ENCODE data around the gene MAPKAP1.

The MAPKAP1 gene

DNA sequence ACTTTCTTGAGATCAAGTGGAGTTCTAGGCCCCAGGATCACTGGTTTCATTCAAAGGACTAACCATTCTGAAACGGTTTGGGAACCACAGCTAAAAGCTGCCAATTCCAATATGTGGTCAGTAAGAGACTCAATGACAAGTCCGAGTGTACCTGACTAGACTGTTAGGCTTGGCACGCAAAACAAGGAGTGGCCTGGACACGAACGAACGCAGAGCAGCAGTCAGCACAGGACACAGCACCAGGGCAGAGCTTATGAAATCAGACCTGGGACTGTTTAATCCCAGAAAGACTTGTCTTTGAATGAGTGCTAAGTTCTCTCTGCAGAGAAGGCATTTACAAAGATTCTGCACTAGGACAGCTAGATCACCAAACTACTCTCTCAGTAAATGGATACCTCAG is 231.6 kb downstream of the MAPKAP1 start:
- no peak for FAIRE-seq

DNA sequence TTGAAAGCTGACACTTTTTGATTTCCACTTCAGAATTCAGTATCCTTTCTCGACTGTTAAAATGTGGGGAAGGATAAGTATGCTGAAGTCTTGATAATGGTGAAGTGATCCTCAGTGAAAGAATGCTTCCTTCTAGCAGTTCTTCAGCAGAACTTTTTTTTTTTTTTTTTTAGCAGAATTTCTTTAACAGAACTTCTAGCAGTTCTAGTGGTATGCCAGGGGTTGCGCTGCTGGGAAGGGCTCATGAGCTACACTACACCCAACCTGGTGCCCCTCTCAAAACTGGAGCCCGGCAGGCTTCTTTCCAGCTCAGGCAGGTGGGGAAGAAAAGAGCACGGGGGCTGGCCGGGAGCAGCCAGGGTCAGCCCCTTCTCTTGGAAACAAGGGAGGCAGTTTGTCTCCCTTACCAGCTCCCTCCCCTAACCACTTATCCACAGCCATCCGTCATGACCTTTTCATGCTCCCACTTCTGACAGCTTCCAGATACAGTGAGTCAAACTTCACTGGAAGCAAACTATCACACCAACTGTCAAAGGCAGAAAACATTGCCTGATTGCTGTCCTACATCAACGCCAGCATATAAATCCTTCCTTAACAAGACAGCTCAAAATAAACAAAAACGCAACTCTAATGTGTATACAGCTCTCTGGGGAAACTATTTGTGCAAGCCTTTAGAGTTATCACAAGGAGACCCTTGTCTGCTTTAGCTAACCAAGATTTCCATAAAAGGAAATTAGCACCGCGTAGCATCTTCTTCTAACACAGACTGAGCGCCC is 233.9 kb downstream of the MAPKAP1 start:
- FAIRE-seq, result no peak

DNA sequence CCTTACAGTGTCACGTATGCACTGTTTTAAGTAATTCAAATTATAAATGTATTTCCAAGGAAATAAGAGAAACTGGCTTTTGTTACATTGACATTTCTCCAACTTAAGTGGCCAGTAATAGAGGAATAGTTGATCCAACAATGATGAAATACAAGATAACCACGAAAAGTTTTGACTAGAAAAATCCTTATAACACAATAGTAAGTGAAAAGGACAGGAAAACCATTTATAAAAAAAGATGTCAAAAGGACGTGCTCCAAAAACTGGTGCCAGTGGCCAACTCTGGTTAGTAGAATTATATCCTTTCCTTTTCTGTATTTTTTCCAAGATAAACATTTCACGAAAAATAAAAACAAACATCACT is 234.5 kb downstream of the MAPKAP1 start:
- FAIRE-seq, result no peak

- no peak for FAIRE-seq
These were observed 236.0 kb downstream of the MAPKAP1 start for GRCh38 chr9:125470767-125471580.

DNA sequence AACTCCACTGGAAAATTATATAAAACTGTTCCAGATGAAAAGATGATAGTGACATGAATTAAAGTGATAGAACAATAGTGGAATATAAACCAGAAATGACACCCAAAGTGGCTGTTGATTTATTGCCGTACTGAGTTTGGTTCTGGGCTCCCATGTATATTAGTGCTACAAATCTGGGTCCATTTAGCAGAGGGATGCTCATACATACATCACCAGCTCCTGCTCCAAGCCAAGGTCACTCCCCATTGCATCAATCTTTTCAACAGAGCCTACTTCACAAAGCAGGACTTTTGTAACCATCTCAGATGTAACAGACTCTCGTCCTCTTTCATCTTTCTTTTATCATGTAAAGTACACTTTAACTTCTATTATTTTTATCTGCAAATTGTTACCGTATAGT is 236.8 kb downstream of the MAPKAP1 start:
- FAIRE-seq, result no peak

- no peak for FAIRE-seq
These were observed 238.4 kb downstream of the MAPKAP1 start for GRCh38 chr9:125468646-125469045.

DNA sequence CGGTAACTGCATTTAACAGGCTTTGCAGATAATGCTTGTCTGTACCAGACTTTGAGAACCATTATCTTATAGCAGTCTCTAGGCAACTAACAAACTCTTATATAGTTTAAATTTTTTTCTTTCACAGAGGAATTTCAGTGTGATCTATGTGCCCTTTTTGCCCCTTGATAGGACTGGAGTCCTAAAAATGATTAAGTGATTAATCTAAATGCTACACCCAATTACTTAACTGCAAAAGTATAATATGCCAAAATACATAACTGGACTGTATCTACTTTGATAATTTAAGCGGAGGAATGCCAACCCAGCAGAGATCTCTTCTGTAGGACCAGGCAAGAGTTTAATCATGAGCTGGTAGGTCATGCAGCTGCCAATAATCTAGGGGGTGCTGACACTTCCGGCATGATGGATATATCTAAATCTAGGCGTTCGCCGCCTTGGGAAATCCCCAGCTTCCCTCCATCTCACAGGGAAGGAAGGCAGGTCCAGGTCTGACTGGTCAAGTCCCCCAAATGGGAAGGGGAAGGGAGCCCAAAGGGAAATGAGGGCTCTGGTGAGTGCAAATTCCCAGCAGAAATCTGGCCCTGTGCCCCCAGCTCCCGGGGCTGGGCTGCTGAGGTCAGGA is 239.8 kb downstream of the MAPKAP1 start:
- no peak for FAIRE-seq

- no peak for FAIRE-seq
These were observed 240.6 kb downstream of the MAPKAP1 start for GRCh38 chr9:125466411-125466810.

GRCh38 chr9:125464591-125465385 is 242.2 kb downstream of the MAPKAP1 start:
- FAIRE-seq, result no peak

DNA sequence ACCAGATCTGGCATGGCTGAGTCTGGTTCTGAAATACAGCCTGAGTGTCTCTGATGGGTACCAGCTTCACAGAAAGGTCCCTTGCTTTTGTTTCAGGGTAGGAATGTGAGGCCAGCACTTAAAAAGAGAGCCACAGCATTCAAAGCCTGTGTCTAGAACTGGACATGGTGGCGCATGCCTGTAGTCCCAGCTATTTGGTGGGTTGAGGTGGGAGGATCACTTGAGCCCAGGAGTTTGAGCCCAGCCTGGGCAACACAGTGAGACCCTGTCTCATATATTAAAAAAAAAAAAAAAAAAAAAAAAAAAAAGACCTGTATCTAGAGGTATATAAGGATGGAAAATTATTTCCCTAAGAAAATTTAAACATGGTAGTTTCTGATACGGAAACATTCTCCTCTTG is 243.1 kb downstream of the MAPKAP1 start:
- no peak for FAIRE-seq

GRCh38 chr9:125462861-125463291 is 244.1 kb downstream of the MAPKAP1 start:
- no peak for FAIRE-seq

DNA sequence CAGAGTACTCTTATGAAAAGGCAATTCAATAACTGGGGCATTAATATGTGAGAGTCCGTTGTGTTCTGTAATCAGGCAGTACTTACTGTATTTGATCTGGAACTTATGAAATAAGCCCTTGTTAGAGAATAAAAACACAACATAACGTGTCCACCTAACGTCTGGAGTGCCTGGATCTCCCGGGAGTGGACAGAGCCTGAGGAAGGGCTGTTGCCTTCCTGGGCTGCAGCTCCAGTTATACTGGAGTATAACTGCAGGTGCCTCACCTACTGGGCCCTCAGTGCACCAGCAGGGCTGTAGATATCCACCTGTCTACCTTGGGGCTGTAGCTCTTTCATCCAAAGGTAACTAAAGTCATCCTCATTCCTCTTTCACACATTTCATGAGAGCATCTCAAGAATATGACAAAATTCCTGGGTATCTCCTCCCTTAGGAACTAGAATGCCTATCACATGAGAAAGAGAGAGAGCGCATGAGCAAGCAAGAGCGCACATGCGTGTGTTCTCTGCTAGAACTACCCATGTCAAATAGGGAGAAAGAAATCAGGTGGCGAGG is 245.3 kb downstream of the MAPKAP1 start:
- FAIRE-seq, result no peak

DNA sequence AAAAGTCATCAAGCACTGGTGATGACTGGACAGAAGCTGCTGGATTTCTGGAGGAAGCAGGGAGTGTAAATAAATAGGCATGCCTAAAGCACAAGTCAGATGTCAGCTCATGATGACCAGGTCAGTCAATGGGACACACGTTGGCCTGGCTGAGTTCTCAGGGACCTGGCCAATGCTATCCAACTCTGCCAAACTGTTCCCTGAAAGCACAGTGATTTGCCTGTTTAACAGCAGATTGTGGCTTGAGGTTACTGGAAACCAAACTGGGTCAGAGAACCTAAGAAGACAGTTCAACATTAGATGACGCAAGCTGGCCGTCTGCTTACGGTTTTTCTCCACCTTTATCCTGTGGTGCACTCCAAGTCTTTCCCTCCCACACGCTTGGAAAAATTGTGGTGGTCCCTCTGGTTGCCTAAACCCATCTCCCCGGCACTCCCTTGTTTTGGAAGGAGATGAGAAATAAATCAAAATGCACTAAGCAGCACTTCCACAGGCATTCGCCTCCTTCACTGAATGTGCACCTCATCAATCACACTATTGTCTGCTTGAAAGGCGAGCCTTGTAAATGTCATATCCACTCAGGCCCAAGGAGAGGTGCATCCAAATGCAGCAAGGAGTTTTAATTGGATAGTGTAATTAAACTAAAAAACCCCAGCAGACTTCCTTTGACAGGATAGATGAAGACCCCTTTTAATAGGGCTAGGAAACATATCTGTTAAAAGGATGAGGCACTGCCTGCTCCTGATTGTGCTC is 245.9 kb downstream of the MAPKAP1 start:
- FAIRE-seq, result no peak

- FAIRE-seq, result no peak
These were observed 246.7 kb downstream of the MAPKAP1 start for GRCh38 chr9:125460346-125460745.

GRCh38 chr9:125457357-125457756 is 249.7 kb downstream of the MAPKAP1 start:
- FAIRE-seq, result no peak

DNA sequence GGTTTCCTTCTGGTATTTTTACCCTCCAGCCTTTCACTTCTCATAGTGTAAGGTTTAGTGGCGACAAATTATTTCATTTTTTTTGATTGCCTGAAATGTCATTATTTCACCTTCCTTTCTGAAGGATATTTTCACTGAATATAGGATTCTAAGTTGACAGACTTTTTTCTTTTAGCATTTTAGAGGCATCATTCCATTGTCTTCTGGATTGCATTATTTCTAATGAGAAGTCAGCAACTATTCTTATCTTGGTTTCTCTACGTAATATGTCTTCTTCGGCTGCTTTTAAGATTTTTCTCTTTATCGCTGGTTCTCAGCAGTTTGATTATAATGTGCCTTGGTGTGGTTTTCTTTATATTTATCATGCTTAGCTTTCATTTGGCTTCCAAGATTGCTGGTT is 251.1 kb downstream of the MAPKAP1 start:
- no peak for FAIRE-seq

- FAIRE-seq, result no peak
These were observed 251.9 kb downstream of the MAPKAP1 start for GRCh38 chr9:125455132-125455531.

DNA sequence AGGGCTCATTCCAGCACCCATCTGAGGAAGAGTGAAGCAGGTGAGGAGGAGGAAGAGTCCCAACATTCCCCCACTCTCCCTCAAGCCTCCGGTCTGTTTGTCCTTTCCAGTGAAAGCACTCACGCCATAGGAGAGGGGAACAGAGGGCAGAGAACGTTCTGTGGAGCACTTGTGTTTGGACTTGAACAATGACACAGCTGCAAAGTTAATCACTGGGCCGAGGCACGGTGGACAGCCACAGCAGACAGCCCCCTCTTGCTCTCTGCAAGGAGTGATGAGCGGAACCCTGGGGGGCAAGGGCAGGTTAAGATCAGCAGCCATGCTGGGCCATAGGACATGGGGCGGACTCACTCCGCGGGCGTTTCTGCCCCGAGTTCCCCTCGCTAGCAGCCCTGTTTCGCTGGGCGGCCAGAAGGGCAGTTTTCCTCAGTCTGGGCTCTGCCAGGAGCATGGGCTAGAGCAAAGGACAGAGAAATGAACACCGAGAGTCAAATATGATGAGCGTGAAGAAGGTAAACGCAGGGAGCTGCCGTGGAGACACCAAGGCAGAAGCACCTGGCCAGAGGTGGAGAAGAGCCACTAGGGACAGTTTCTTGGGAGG is 259.7 kb downstream of the MAPKAP1 start:
- no peak for FAIRE-seq

DNA sequence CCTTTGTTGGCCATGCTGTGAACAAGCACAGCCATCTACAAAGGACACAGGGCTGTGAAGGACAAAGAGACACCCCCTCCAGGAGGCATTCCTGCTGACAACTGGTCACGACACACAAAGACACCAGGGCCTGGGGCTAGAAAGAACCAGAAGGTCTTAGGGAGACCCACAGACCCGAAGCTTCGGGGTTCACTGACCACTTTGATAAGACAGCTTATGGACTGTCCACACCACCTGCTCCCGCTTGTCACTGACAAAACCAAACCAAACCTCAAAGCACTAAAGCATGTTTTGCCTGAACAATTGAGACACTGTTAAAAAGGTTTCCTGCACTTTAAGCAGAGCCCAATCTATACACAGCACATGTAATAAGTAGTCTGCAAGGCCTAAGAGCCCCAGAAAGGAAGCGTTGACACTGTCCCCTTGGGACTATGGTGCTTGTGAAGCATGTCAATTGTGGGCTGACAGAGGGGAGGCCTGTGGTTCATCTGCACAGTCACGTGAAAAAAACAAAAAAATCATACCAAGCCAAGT is 260.4 kb downstream of the MAPKAP1 start:
- no peak for FAIRE-seq

DNA sequence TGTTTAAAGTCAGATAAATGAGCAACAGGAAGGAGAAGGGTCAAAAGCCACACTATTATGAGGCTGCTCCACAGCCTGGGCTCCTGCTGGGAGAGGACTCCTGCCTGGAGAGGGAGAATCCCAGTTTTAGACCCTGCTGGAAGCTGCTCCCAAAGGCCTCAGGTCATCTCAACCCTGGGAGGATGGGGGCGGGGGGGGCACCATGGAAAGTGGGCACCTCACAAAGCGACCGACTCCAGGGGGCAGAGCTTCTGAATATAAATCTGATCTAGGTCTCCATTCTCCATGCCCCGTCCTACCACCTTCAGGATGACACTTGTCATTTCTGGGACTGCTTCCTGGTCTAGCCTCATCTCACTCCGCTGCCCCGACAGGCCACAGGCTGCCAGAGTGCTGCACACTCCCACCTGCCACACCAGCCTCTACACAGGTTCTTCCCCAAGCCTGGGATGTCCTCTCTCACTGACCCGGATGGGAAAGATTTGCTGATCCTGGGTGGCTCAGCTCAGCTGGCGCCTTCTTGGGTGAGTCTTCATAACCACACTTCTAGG is 262.0 kb downstream of the MAPKAP1 start:
- FAIRE-seq, result no peak

DNA sequence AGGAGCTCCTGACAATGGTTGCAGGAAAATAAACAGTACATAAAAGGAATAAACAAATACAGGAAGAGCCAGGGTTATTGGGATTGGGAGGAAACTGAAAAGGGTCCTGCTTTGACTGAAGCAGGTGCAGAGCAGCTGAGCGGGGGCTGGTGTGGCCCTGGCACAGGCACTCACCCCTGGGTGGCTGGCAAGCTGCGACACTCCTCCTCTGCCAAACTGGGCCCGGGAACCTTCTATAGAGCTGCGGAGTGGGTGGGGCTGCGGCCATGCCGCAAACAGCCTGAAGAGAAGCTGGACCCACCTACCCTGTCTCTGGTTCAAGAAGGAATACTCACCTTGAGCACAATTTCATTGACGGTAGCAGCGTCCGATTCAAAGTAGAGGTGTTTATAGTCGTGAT is 262.8 kb downstream of the MAPKAP1 start:
- FAIRE-seq, result no peak

All from islet of Langerhans (tissue), 1 donor.